K562 (cell line): ENCODE results near the gene SLC25A42. TPM values are rescaled to one million over a fixed set of nuclear protein-coding genes. Genes with fewer than 3 reads are reported as not detected.

ENCODE experiments used
- CEBPG ChIP-seq, 3 experiments: fragments of 200-800 bp in 1 of 3; sonication (Bioruptor generic) in 1 of 3; sonication (generic) in 1 of 3; formaldehyde crosslinking in 1 of 3; IDR thresholded peaks in 2 of 3; conservative IDR thresholded peaks in 1 of 3; 2 replicates each; pipeline versions ENCODE4 v1.6.1 to v1.8.0; 2016 to 2022; ENCODE audit warnings: missing compliant biosample characterization in 2 of 3, missing genetic modification characterization in 2 of 3, mild to moderate bottlenecking in 1 of 3, missing genetic modification reagents in 1 of 3
- CEBPZ ChIP-seq: fragments of 150-350 bp; IDR thresholded peaks from 2 replicates; pipeline ENCODE4 v1.6.1; 2014; ENCODE audit warnings: low read depth, mild to moderate bottlenecking, low read length, borderline replicate concordance
- CHD2 ChIP-seq: IDR thresholded peaks from 2 replicates; pipeline ENCODE4 v1.6.1; 2011; ENCODE audit warnings: low read depth, low read length
- DIDO1 ChIP-seq: fragments of 450-650 bp; IDR thresholded peaks from 2 replicates; pipeline ENCODE4 v1.6.1; 2016; ENCODE audit warnings: low read depth, missing biosample characterization, missing genetic modification characterization
- ELF1 ChIP-seq: fragments of 200-800 bp; sonication (Bioruptor generic); IDR thresholded peaks from 2 replicates; pipeline ENCODE4 v1.6.1; 2016; ENCODE audit warnings: missing genetic modification characterization, missing compliant biosample characterization
- ELF4 ChIP-seq: fragments of 450-650 bp; formaldehyde crosslinking; IDR thresholded peaks from 2 replicates; pipeline ENCODE4 v1.4.0; 2022; ENCODE audit warnings: missing genetic modification characterization
- GTF2B ChIP-seq: IDR thresholded peaks from 2 replicates; pipeline ENCODE4 v1.6.1; 2011; ENCODE audit not compliant: insufficient read length; ENCODE audit errors: extremely low read depth
- MCM7 ChIP-seq, 2 experiments: fragments of 450-650 bp; IDR thresholded peaks; 2 replicates each; pipeline ENCODE4 v1.6.1; 2016 to 2018
- MEF2A ChIP-seq: IDR thresholded peaks from 2 replicates; pipeline ENCODE4 v1.6.1; 2011; ENCODE audit warnings: low read depth, mild to moderate bottlenecking, low read length, moderate library complexity; ENCODE audit not compliant: control insufficient read depth
- MYC ChIP-seq, 2 experiments: fragments of 250-450 bp in 1 of 2; sonication (Bioruptor Pico) in 1 of 2; IDR thresholded peaks; 2 replicates each; pipeline versions ENCODE4 v1.5.1 to v1.6.1; 2012 to 2021; ENCODE audit warnings: low read depth in 2 of 2, borderline replicate concordance in 1 of 2, improper control_type of control experiment in 1 of 2, low read length in 1 of 2, mild to moderate bottlenecking in 1 of 2, moderate library complexity in 1 of 2
- NFYB ChIP-seq: IDR thresholded peaks from 2 replicates; pipeline ENCODE4 v1.6.1; 2011; ENCODE audit warnings: mild to moderate bottlenecking, moderate library complexity; ENCODE audit not compliant: insufficient read length; ENCODE audit errors: extremely low read depth
- RAD21 ChIP-seq, 2 experiments: fragments of 250-450 bp in 1 of 2; fragments of 450-650 bp in 1 of 2; sonication (Bioruptor Pico) in 1 of 2; formaldehyde crosslinking in 1 of 2; IDR thresholded peaks in 1 of 2; conservative IDR thresholded peaks in 1 of 2; 2 replicates each; pipeline versions ENCODE4 v1.4.0 to v1.8.0; 2020 to 2022; ENCODE audit warnings: mild to moderate bottlenecking in 2 of 2, moderate library complexity in 1 of 2
- RBM22 ChIP-seq: fragments of 200-400 bp; formaldehyde crosslinking; IDR thresholded peaks from 2 replicates; pipeline ENCODE4 v1.6.1; 2018; ENCODE audit warnings: low read length, low read depth; ENCODE audit not compliant: poor library complexity, severe bottlenecking
- SNRNP70 ChIP-seq: fragments of 200-400 bp; formaldehyde crosslinking; optimal IDR thresholded peaks from 2 replicates; pipeline ENCODE3; 2017; ENCODE audit warnings: low read depth, low read length
- STAG1 ChIP-seq: sonication (generic); formaldehyde crosslinking; IDR thresholded peaks from 2 replicates; pipeline ENCODE4 v1.5.0; 2020; ENCODE audit warnings: missing genetic modification reagents, borderline replicate concordance
- TFAM ChIP-seq: fragments of 250-450 bp; sonication (Bioruptor Pico); conservative IDR thresholded peaks from 2 replicates; pipeline ENCODE4 v1.5.0; 2021; ENCODE audit warnings: mild to moderate bottlenecking, moderate library complexity
- TFAP4 ChIP-seq: sonication (generic); formaldehyde crosslinking; IDR thresholded peaks from 2 replicates; pipeline ENCODE4 v1.8.0; 2022; ENCODE audit warnings: missing genetic modification reagents, mild to moderate bottlenecking, moderate library complexity, borderline replicate concordance
- USF2 ChIP-seq: sonication (generic); formaldehyde crosslinking; IDR thresholded peaks from 2 replicates; pipeline ENCODE4 v1.5.0; 2020; ENCODE audit warnings: missing genetic modification reagents
- ZNF165 ChIP-seq: fragments of 250-450 bp; sonication (Bioruptor Pico); IDR thresholded peaks from 2 replicates; pipeline ENCODE4 v1.4.0; 2020; ENCODE audit warnings: borderline replicate concordance
- ZNF431 ChIP-seq: sonication (generic); formaldehyde crosslinking; IDR thresholded peaks from 2 replicates; pipeline ENCODE4 v1.8.0; 2022; ENCODE audit warnings: mild to moderate bottlenecking, missing genetic modification reagents
- polyA plus RNA-seq, 8 experiments: library from polyadenylated mRNA; depleted of rRNA in 4 of 8; stranded (reverse) in 5 of 8; unstranded in 3 of 8; fragments of >200 nt; fragmentation: Nextera tagmentation in 2 of 8; fragmentation: Illumina TruSeq in 1 of 8; extraction: Ambion mirVana in 2 of 8; extraction: Trizol in 1 of 8; gene quantifications; 2 replicates each; pipeline versions ENCODE4 v1.2.1 to v1.2.3, GENCODE V29; 2011 to 2014; ENCODE audit warnings: inconsistent platforms in 1 of 8, missing spikeins in 1 of 8
- total RNA-seq, 7 experiments: library from RNA; depleted of rRNA in 6 of 7; stranded (reverse); fragments of >200 nt in 6 of 7; fragmentation: Illumina TruSeq in 2 of 7; extraction: Trizol in 2 of 7; gene quantifications; 2 replicates each; pipeline versions ENCODE4 v1.2.1 to v1.2.3, GENCODE V29; 2011 to 2021; ENCODE audit warnings: low replicate concordance in 1 of 7

SLC25A42 gene
- total and polyA plus RNA-seq, 9 of the 15 experiments (the other 6 are each of a cell fraction or from before 2014, with no cell fraction given), result 0.59 to 32.2 (median 14.1) TPM

GRCh38 chr19:19053508-19054314 lies 10.1 kb upstream of the SLC25A42 start (continued):
- no peak for TF ChIP-seq ELF1 (tag)
- TF ChIP-seq MCM7 (IDR thresholded peaks at IDR 0.05), result no peak
- no peak for TF ChIP-seq DIDO1 (tag)
- TF ChIP-seq TFAM (CRISPR knock-in tag), result no peak
- no peak for TF ChIP-seq CEBPZ
- TF ChIP-seq STAG1 (CRISPR knock-in tag), result peak; percentile 61; the same call in 1 of the 2 replicates
- peak; percentile 42; the same call in 1 of the 2 replicates for TF ChIP-seq TFAP4 (CRISPR knock-in tag)
- no peak for TF ChIP-seq CEBPG (CRISPR knock-in tag; IDR thresholded peaks at IDR 0.05)
- no peak for TF ChIP-seq CEBPG (tag; conservative IDR thresholded peaks at IDR 0.05 in 1 of 2, IDR thresholded peaks at IDR 0.05 in 1 of 2)
- no peak for TF ChIP-seq MEF2A
- TF ChIP-seq CHD2, result no peak
- no peak for TF ChIP-seq NFYB
- TF ChIP-seq GTF2B, result no peak
- peak; percentile 15; the same call in 1 of the 2 replicates for TF ChIP-seq MYC (IDR thresholded peaks at IDR 0.05; ENCODE audit: low read depth, low read length)
- TF ChIP-seq MYC (CRISPR knock-in tag; IDR thresholded peaks at IDR 0.05; ENCODE audit: borderline replicate concordance, low read depth), result no peak
- no peak for TF ChIP-seq USF2 (CRISPR knock-in tag)
- TF ChIP-seq ELF4, result no peak
- peak; percentile 40 for TF ChIP-seq RBM22
- peak; percentile 88 to 94 for TF ChIP-seq RAD21 (CRISPR knock-in tag; conservative IDR thresholded peaks at IDR 0.05 in 1 of 2, IDR thresholded peaks at IDR 0.05 in 1 of 2)
- no peak for TF ChIP-seq ZNF431 (CRISPR knock-in tag)
- TF ChIP-seq ZNF165 (CRISPR knock-in tag), result no peak
- TF ChIP-seq SNRNP70, result no peak
